Stimulated activated CD4-positive, alpha-beta T cell treated with anti-CD3 and anti-CD28 coated beads, Interleukin-4, amount 100 ng/mL, for 4 hours (primary cell): ENCODE measurements around the gene CNTN5.

Experiments
- DNase-seq, 2 experiments: peaks; one replicate each; pipeline ENCODE4 v3.0.0-alpha.2; 2020

Gene CNTN5

GRCh38 chr11:99638073-99638553, 617.4 kb downstream of the CNTN5 start:
- DNase-seq = no peak

DNA sequence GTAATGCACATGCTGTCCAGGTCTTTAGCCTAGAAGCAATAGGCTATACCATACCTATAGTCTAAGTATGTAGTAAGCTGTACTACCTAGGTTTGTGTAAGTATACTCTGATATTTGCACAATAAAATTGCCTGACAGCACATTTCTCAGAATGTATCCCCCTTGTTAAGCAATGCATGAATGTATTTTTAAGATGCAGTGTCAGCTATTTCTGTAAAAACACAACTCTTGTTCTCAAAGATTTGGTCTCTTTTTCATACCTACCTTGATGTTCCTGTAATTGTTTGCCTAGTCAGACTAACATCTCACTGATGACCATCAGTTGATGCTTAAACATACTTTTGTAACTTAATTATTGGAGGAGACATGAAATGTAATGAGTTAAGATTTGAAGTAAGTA, 619.9 kb downstream of the CNTN5 start:
- no peak for DNase-seq

GRCh38 chr11:99645934-99646333, 625.2 kb downstream of the CNTN5 start:
- no peak for DNase-seq

DNA sequence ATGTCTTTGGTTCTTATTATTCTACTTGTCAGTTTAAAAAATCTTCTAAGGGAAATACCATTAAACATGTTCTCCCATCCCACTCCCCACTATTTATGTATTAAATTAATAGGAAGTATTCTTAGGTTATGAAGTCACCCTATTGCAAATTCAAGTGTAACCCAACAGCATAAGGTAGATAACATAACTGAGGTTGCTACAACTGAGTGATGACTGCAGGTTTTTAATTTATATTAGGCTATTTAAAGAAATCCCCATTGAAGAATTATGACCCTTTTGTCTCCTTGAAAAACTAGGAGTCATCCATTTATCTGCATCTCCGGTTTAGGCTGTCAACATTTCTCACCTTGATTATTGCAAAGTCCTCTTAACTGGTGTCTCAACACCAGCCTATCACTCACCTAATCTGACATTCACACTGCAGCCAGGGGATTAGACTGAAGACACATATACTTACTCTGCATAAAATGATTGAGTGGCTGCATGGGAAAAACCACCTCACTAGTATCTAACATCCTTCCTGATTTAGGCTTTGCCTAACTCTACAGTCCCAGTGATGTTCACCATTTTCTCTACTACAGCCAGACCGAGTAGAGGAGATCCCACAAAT, 649.4 kb downstream of the CNTN5 start:
- no peak for DNase-seq

- no peak for DNase-seq
These were observed 651.2 kb downstream of the CNTN5 start for GRCh38 chr11:99671808-99672409.

GRCh38 chr11:99676292-99676691, 655.5 kb downstream of the CNTN5 start:
- no peak for DNase-seq

GRCh38 chr11:99682171-99682570, 661.4 kb downstream of the CNTN5 start:
- no peak for DNase-seq

DNA sequence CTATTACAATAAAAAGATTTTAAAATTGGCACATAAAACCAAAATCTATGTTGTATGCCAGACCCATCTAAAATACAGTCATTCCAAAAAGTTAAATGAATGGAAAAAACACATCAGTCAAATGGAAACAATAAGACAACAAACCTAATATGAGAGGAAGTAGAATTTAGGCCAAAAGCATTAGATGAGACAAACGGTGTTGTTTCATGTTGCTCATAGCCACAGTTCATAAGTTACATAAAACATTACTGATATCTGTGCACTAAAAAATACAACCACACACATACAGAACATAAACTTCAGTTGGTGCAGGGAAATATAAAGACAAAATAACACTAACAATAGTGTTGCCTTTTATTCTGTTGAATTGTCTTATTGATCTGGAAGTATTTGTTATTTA, 661.9 kb downstream of the CNTN5 start:
- no peak for DNase-seq

DNA sequence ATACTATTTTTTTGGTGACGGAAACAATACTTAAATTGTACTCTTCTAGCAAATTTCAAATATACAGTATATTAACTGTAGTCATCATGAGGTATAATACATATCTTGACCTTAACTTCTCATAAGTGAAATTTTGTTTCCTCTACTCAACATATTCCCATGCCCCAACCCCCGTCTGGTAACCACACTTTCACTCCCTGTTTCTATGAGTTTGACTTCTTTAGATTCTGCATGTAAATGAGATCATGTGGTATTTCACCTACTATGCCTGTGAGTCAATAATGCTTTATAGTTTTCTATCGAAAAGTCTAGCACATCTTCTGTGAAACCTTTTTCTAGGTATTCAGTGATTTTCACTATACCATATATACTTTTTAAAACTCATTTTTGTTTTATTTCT, 663.2 kb downstream of the CNTN5 start:
- no peak for DNase-seq

DNA sequence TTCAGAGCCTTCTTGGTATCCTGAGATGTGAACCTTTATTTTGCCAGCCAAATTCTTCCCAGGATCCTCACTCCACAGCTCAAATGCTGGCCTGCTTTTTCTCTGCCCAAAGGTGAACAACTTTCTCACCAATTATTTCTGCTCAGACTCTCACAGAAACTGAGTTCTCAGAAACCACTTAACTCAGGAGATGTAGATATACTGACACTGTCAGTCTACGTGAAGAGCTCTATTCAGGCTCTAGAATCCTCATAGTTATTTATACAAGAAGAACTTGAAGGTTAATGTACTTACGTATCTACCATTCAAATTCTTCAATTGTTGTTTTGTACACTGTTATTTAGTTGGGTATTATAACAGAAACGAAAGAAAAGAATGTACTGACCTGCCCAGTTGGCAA, 666.1 kb downstream of the CNTN5 start:
- no peak for DNase-seq

DNA sequence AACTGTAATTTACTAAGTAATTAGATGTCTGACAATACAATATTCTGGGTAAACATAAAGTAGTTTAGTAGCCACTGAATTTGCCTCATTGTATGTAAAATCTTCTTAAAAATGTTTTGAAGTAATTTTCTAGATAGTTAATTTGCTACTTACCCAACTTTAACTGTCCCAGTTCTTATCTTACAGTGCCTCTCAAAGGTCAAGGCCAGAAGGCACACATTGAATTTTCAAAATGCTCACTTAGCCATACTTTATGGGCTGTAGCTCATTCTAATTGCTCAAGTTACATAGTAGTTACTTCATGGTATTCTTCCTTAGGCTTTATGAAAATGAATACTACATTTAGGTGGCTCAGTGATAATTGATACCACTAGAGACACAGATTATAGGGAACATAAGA, 666.6 kb downstream of the CNTN5 start:
- DNase-seq = no peak

GRCh38 chr11:99693941-99694492, 673.3 kb downstream of the CNTN5 start:
- DNase-seq = no peak

DNA sequence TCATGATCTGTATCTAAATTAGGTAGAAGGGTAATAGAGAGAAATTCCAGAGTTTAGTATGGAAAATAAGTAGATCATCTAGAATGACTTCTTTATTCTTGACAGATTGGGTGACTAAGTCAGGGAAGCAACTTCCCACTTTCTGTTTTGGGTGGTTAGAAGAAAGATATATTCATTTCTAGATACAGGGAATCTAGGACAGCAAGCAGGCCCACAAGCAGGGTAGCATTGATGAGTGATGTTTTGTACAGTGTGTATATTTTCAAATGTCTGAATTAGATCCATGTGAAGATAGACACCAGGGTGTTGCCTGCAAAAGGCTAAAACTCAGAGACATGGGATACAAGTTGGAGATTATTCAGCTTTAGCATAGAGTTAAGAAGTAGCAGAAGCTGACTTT, 674.4 kb downstream of the CNTN5 start:
- DNase-seq = no peak

DNA sequence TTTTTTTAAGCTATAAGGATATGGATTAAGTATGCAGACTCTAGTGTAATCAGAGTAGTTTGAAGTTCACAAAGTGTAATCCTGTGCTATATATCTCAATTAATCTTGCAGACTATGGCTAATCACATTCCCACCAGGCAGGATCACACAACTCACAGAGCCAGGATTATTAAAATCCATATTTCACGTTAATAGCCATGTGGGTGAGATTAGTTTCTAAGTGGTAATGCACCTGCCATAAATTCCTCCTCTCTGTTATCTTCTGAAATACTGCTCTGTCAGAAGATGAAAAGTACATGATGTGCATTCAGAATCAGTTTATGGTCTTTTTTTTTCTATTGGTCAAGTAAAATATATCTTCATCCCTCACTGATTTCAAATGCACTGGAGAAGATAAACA, 686.1 kb downstream of the CNTN5 start:
- no peak for DNase-seq

- DNase-seq = no peak
These were observed 688.4 kb downstream of the CNTN5 start for GRCh38 chr11:99708928-99709672.

DNA sequence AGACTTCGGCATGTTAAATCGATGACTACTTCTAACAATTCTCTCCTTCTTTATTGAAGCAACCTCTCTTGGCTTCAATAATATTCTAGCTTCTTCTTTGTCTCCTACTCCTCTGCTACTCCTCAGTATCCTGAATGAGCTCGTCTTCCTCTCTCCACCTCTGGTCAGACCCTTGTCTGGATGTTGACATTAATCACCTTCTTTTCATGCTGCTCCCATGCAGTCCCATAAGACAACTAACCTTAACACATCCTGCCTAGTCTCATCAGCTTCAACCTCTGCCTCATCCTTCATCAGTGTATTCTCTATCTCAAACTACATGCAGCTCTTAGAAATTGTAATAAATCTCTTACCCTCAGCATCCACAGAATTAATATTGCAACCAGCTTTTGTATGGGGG, 695.6 kb downstream of the CNTN5 start:
- DNase-seq = no peak

DNA sequence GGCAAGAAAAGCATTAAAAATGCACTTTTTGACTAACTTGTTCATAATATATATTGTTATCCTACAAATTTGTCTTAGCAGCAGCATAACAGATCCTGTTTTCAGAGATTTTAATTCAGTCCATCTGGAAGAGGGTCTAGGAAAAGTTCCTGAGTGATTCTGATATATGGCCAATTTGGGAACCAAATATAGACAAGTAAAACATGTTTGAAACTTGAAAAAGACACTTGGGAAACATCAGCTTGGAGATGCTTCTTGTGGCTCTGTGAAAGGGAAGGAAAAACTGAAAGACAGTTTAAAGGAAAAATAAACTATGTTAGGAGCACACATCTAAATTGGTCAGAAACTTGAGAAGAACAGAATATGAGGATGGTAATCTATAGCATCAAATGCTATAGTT, 697.5 kb downstream of the CNTN5 start:
- no peak for DNase-seq

DNA sequence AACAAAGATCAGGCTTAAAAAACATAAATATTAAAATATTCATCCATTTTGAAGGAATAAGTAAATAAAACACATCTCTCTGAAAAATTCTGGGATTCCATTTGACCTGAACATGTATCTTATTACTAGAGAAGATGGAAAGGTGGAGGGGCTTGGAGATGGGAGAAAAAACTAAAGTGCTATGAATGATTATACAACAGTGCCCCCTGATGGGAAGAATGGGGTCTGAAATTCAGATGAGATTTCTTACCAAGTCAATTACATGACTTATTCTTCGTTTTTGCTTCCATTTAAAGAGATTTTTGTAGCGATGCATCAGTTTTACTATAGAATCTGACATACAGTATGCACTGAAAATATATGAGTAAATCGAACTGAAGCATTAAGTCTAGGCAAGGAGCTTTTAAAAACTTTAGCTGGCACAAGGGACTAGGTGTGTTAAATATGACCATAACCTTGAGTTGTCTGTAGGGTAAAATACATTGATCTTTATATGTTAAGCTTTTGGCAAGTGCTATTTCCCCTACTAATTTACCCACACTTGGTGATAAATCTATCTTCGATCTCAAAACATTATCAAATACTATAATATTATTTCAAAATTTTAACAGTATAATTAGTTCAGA, 718.8 kb downstream of the CNTN5 start:
- DNase-seq = no peak

GRCh38 chr11:99742501-99742900, 721.8 kb downstream of the CNTN5 start:
- no peak for DNase-seq

DNA sequence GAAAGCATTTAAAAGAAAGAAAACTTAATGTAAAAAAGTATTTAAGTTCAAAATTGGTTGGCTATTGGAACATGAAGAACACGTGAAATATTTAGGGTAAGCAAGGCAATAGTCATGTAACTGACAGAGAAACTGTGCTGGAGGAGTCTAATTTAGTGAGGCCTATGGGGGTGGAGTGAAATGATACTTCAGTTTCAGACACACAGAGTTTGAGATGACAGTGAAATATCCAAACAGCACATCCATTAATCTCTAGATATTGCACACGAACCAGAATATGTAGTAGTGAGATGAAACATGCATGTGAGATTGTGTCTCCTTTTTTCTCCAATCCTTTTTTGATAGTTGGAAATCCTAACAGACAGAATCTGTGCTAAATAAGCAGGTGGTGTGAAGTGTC, 739.0 kb downstream of the CNTN5 start:
- no peak for DNase-seq

GRCh38 chr11:99766811-99767210, 746.1 kb downstream of the CNTN5 start:
- DNase-seq = no peak

- DNase-seq = no peak
These were observed 752.9 kb downstream of the CNTN5 start for GRCh38 chr11:99773646-99774045.

GRCh38 chr11:99781074-99781473, 760.3 kb downstream of the CNTN5 start:
- no peak for DNase-seq

GRCh38 chr11:99791354-99791753, 770.6 kb downstream of the CNTN5 start:
- DNase-seq = no peak
